Stomach (tissue), 9 donors: ENCODE results near the gene LINC01488. TPM values are rescaled to one million over a fixed set of nuclear protein-coding genes. Genes with fewer than 3 reads are reported as not detected.
A peak's percentile ranks its signal among the peaks of the same experiment; 100 is the strongest.

ENCODE experiments used
- DNase-seq, 2 donors: peaks; one replicate each; pipeline versions ENCODE4 v3.0.0 to v3.0.0-alpha.2; 2013 to 2019
- H3K27ac ChIP-seq, 5 donors: fragments of 200-600 bp in 4 of 5; sonication (generic) in 4 of 5; one replicate each; pipeline ENCODE4 v1.5.1; 2013 to 2019; ENCODE audit warnings: mild to moderate bottlenecking in 1 of 5, moderate library complexity in 1 of 5
- H3K27me3 ChIP-seq, 3 donors: fragments of 200-600 bp; sonication (generic); one replicate each; pipeline ENCODE4 v1.5.1; 2017 to 2019; ENCODE audit warnings: mixed run types in 1 of 3
- H3K36me3 ChIP-seq, 4 donors: fragments of 200-600 bp; sonication (generic); 1 replicate in 3 of 4; 2 replicates in 1 of 4; pipeline ENCODE4 v1.5.1; 2016 to 2019
- H3K4me1 ChIP-seq, 4 donors: fragments of 200-600 bp; sonication (generic); one replicate each; pipeline ENCODE4 v1.5.1; 2016 to 2019
- H3K4me3 ChIP-seq, 4 donors: fragments of 200-600 bp; sonication (generic) in 3 of 4; one replicate each; pipeline ENCODE4 v1.5.1; 2016 to 2019; ENCODE audit warnings: mild to moderate bottlenecking in 1 of 4
- H3K9me3 ChIP-seq, 4 donors: fragments of 200-600 bp; sonication (generic); one replicate each; pipeline ENCODE4 v1.5.1; 2016 to 2019
- CTCF ChIP-seq, 7 experiments: fragments of 450-650 bp in 4 of 7; fragments of 200-600 bp in 3 of 7; sonication (generic) in 3 of 7; IDR thresholded peaks; one replicate each; pipeline ENCODE4 v1.5.1; 2016 to 2019; ENCODE audit warnings: antibody characterized with exemption in 7 of 7, control low read depth in 2 of 7, mild to moderate bottlenecking in 1 of 7
- EP300 ChIP-seq: sonication (generic); formaldehyde crosslinking; IDR thresholded peaks from one replicate; pipeline ENCODE4 v1.6.1; 2017; ENCODE audit warnings: antibody characterized with exemption
- POLR2A ChIP-seq, 4 donors: fragments of 450-650 bp; IDR thresholded peaks; one replicate each; pipeline ENCODE4 v1.6.1; 2016; ENCODE audit warnings: antibody characterized with exemption in 4 of 4, control low read depth in 2 of 4, mild to moderate bottlenecking in 1 of 4, moderate library complexity in 1 of 4
- POLR2AphosphoS5 ChIP-seq, 3 donors: sonication (generic); formaldehyde crosslinking; IDR thresholded peaks; one replicate each; pipeline ENCODE4 v1.6.1; 2016; ENCODE audit warnings: antibody characterized with exemption in 3 of 3
- WGBS, 5 donors: extraction: QIAGEN DNeasy Blood & Tissue Kit in 3 of 5; methylation state at CpG; one replicate each; pipeline versions ENCODE4 v1.1.5 to v1.1.7; 2013 to 2018; 5-methylcytosine and 5-hydroxymethylcytosine counted together
- intact Hi-C: fragments of 100-400 bp; cut with DNase I; formaldehyde crosslinking; loops from one replicate; pipeline ENCODE4 v1.15.1; 2023; ENCODE audit warnings: low total_unique reads
- polyA plus RNA-seq, 3 donors: library from polyadenylated mRNA; stranded (reverse); fragments of 200-250 nt; gene quantifications; one replicate each; pipeline ENCODE4 v1.2.3, GENCODE V29; 2013
- total RNA-seq, 5 donors: library from RNA; depleted of rRNA; stranded (reverse); fragments of >200 nt; gene quantifications; one replicate each; pipeline versions ENCODE4 v1.1.0 to v1.2.3, GENCODE V29; 2014 to 2016
- donor health status: healthy with polysubstance abuse.
- donor health status: Bipolar disorder and iron deficiency.
- donor health status: healthy.

The LINC01488 gene
- total and polyA plus RNA-seq, 8 donors, result not detected

GRCh38 chr11:69444381-69445130, 36.9 kb upstream of the LINC01488 start:
- peaks cover 26 to 57% (median 41%) of the 10 kb centered on the region in 4 donors for H3K4me1 ChIP-seq
- 42 to 65% (median 48%) methylated on average over 19 to 32 of the region's 32 CpGs for WGBS, 5 donors
- TF ChIP-seq POLR2A (IDR thresholded peaks at IDR 0.05) (no peak), POLR2AphosphoS5 (IDR thresholded peaks at IDR 0.05) (peak in 2 of 3 donors; percentile 30 to 53)
- H3K27me3 ChIP-seq, result peaks cover 0 to 16% (median 0%) of the 10 kb centered on the region in 3 donors
- H3K27ac ChIP-seq, result peak overlapping the region; percentile 62 to 80 (median 77)
- H3K9me3 ChIP-seq, result no peaks in the 10 kb centered on the region
- intact Hi-C loops, result no loop called here
- H3K36me3 ChIP-seq, result no peaks in the 10 kb centered on the region
- H3K4me3 ChIP-seq, result no peak overlapping the region
- peak in 1 of 2 donors; percentile 85 for DNase-seq

- no peak for DNase-seq
- Histone ChIP-seq H3K4me3 (no peak overlapping the region), H3K4me1 (peaks cover 32 to 62% (median 45%) of the 10 kb centered on the region in 4 donors), H3K9me3 (no peaks in the 10 kb centered on the region), H3K36me3 (no peaks in the 10 kb centered on the region), H3K27me3 (peaks cover 0 to 21% (median 0%) of the 10 kb centered on the region in 3 donors), H3K27ac (peak overlapping the region; percentile 25 to 80 (median 50))
- 76 to 92% (median 84%) methylated on average over 10 to 11 of the region's 11 CpGs for WGBS, 5 donors
- TF ChIP-seq EP300 (no peak), POLR2A (IDR thresholded peaks at IDR 0.05) (no peak), CTCF (IDR thresholded peaks at IDR 0.05) (no peak), POLR2AphosphoS5 (IDR thresholded peaks at IDR 0.05) (no peak)
- intact Hi-C loops, result no loop called here
Observed at GRCh38 chr11:69445131-69445470, 36.4 kb upstream of the LINC01488 start.

- peaks cover 0 to 30% (median 0%) of the 10 kb centered on the region in 3 donors for H3K27me3 ChIP-seq
- 81 to 88% (median 84%) methylated on average over 11 of the region's 11 CpGs for WGBS, 5 donors
- no peak for DNase-seq
- no peak overlapping the region for H3K27ac ChIP-seq
- H3K36me3 ChIP-seq, result no peaks in the 10 kb centered on the region
- TF ChIP-seq POLR2A (IDR thresholded peaks at IDR 0.05), result no peak
- no peak for TF ChIP-seq POLR2AphosphoS5 (IDR thresholded peaks at IDR 0.05)
- no peak for TF ChIP-seq EP300
- TF ChIP-seq CTCF (IDR thresholded peaks at IDR 0.05), result no peak
- no peak overlapping the region for H3K4me3 ChIP-seq
- intact Hi-C loops, result no loop called here
- H3K4me1 ChIP-seq, result peaks cover 34 to 65% (median 49%) of the 10 kb centered on the region in 4 donors
- no peaks in the 10 kb centered on the region for H3K9me3 ChIP-seq
Observed at GRCh38 chr11:69446108-69446507, 35.4 kb upstream of the LINC01488 start.

GRCh38 chr11:69447786-69448185, 33.7 kb upstream of the LINC01488 start:
- H3K36me3 ChIP-seq, result no peaks in the 10 kb centered on the region
- peak; percentile 46 to 53 for DNase-seq
- WGBS, 5 donors, result 53 to 77% (median 63%) methylated on average over 5 to 7 of the region's 7 CpGs
- H3K9me3 ChIP-seq, result no peaks in the 10 kb centered on the region
- TF ChIP-seq POLR2AphosphoS5 (IDR thresholded peaks at IDR 0.05), result no peak
- no peak for TF ChIP-seq POLR2A (IDR thresholded peaks at IDR 0.05)
- no peak for TF ChIP-seq CTCF (IDR thresholded peaks at IDR 0.05)
- no peak for TF ChIP-seq EP300
- peaks cover 0 to 24% (median 0%) of the 10 kb centered on the region in 3 donors for H3K27me3 ChIP-seq
- intact Hi-C loops, result no loop called here
- H3K4me3 ChIP-seq, result no peak overlapping the region
- no peak overlapping the region for H3K27ac ChIP-seq
- H3K4me1 ChIP-seq, result peaks cover 29 to 59% (median 43%) of the 10 kb centered on the region in 4 donors
